ENCODE data around the gene LRRC26. TPM values are rescaled to one million over a fixed set of nuclear protein-coding genes. Genes with fewer than 3 reads are reported as not detected.

LRRC26 gene
- total RNA-seq, 1 experiment from 2014 or later, result 0.52 TPM

DNA sequence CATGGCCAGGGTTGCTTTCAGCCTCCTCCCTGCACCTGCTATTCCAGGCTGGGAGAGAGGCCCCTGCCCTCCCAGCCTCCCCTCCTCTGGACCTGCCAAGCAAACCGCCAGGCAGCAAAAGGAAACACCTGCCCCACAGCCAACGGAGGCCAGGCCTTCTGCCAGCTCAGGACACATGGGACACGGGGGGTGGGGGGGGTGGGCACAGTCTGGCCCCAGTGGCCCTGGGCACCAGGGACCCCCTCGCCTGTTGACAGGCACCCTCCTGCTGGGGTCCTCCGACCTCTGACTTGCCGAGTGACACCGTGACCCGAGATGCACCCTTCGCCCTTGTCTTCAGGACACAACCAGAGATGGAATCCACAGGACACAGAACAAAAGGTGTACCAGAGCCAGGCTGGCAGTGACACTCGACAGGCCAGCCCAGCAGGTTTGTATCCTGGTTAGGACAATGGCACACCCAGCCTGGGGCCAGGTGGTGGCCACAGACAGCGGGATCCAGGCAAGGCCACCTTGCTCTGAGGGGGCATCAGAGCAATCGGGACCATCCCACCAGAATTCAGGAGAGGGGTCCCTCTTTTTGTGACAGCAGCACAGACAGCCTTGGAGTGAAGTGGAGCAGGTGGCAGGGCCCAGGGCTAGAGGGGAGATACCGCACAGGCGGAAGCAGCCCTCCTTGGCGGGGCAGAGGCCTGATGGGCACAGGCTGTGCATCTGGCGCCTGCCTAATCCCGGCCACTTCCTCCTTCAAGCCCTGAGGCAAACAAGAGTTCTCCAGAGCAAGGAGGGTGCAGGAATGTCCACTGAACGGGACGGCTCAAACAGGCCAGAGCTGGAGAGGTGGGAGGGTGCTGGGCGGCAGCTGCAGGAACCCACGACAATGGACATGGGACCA is 3.3 kb upstream of the LRRC26 start:
- no peak for DNase-seq
- Mint-ChIP-seq H3K36me3 (ENCODE audit: insufficient read depth, unreplicated experiment) (peaks cover 10% of the 10 kb centered on the region), H3K4me1 (ENCODE audit: low read depth, unreplicated experiment) (peaks cover 9% of the 10 kb centered on the region), H3K27ac (ENCODE audit: unreplicated experiment) (no peak overlapping the region), H3K4me3 (ENCODE audit: low read depth, unreplicated experiment) (no peak overlapping the region), H3K27me3 (ENCODE audit: unreplicated experiment) (peaks cover 11% of the 10 kb centered on the region), H3K9me3 (ENCODE audit: low read depth, unreplicated experiment) (no peaks in the 10 kb centered on the region)
- intact Hi-C loops (cut with micrococcal nuclease; ENCODE audit: unreplicated experiment), result no loop called here
- TF ChIP-seq, protein P1, sequence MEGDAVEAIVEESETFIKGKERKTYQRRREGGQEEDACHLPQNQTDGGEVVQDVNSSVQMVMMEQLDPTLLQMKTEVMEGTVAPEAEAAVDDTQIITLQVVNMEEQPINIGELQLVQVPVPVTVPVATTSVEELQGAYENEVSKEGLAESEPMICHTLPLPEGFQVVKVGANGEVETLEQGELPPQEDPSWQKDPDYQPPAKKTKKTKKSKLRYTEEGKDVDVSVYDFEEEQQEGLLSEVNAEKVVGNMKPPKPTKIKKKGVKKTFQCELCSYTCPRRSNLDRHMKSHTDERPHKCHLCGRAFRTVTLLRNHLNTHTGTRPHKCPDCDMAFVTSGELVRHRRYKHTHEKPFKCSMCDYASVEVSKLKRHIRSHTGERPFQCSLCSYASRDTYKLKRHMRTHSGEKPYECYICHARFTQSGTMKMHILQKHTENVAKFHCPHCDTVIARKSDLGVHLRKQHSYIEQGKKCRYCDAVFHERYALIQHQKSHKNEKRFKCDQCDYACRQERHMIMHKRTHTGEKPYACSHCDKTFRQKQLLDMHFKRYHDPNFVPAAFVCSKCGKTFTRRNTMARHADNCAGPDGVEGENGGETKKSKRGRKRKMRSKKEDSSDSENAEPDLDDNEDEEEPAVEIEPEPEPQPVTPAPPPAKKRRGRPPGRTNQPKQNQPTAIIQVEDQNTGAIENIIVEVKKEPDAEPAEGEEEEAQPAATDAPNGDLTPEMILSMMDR (IDR thresholded peaks at IDR 0.05; ENCODE audit: unreplicated experiment), result no peak
- CTCF ChIA-PET, result no interaction called here
- BruUV-seq (replicated peaks), result no TSS peak

DNA sequence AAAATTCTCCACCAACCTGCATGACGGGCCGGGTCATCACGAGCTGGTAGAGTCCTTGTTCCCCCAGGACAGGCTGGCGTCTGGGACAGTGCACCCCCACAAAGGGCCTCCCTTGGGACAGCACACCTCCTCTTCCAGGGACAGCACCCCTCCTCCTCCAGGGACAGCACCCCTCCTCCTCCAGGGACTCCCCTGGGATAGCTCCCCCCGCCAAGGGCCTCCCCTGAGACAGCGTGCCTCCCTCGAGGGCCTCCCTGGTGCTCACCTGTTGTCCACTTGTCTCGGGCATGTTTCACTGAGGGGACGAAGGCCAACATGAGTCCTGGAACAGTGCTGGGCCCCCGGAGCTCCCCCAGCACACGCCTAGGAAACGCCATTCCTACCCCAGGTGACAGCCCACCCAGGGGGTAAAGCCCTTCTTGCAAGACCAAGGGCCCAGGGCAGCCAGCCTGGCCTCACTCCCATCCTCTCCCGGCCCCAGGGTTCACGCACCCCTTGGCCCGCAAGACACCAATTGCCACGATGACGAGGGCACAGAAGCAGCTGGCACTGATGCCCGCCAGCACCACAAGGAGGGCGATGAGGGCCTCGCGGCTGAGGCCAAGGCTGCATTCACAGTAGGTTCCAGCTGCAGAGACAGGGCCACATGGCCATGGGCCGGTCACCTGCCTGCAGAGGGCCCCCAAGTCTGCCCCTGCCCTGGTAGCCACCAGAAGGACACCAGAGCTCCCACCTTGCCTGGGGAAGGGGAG is 1.5 kb upstream of the LRRC26 start:
- no peak overlapping the region for H3K27ac Mint-ChIP-seq (ENCODE audit: unreplicated experiment)
- DNase-seq, result no peak
- H3K4me3 Mint-ChIP-seq (ENCODE audit: low read depth, unreplicated experiment), result no peak overlapping the region
- intact Hi-C loops (cut with micrococcal nuclease; ENCODE audit: unreplicated experiment), result no loop called here
- TF ChIP-seq, protein P1 (IDR thresholded peaks at IDR 0.05; ENCODE audit: unreplicated experiment), result no peak
- CTCF ChIA-PET, result no interaction called here
- peaks cover 16% of the 10 kb centered on the region for H3K36me3 Mint-ChIP-seq (ENCODE audit: insufficient read depth, unreplicated experiment)
- H3K4me1 Mint-ChIP-seq (ENCODE audit: low read depth, unreplicated experiment), result peaks cover 4% of the 10 kb centered on the region
- H3K9me3 Mint-ChIP-seq (ENCODE audit: low read depth, unreplicated experiment), result no peaks in the 10 kb centered on the region
- H3K27me3 Mint-ChIP-seq (ENCODE audit: unreplicated experiment), result peaks cover 20% of the 10 kb centered on the region
- no TSS peak for BruUV-seq (replicated peaks)

DNA sequence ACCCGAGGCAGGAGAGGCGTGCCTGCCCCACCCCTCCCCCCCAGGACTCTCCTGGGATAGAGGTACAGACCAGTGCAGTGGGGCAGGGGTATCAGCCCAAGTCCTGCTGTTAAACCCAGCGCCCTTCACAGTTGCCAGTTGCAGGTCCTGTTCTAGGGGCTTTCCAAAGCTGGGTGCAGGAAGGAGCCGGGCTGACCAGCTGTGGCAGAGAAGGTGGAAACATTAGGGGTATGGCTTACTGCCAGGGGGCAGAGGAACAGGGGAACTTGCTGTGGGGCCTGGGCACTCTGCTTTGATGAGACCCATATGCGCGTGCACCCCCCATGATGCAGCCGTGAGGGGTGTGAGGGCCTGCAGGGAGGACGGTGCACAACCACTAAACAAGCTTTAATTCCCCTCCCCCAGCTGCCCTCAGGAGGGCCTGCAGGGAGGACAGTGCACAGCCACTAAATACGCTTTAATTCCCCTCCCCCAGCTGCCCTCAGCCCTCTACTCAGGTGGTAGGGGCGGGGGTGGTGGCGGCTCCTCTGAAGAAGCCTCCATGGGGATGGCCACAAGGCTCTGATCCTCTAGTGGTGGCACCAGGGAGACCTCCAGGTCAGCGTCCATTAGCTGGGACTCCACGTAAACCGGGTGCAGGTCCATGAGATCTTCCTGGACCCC is 766 bp upstream of the LRRC26 start:
- TF ChIP-seq, protein P1 (IDR thresholded peaks at IDR 0.05; ENCODE audit: unreplicated experiment), result no peak
- intact Hi-C loops (cut with micrococcal nuclease; ENCODE audit: unreplicated experiment), result no loop called here
- no peak for DNase-seq
- peaks cover 27% of the 10 kb centered on the region for H3K27me3 Mint-ChIP-seq (ENCODE audit: unreplicated experiment)
- no peak overlapping the region for H3K27ac Mint-ChIP-seq (ENCODE audit: unreplicated experiment)
- no peak overlapping the region for H3K4me3 Mint-ChIP-seq (ENCODE audit: low read depth, unreplicated experiment)
- no peaks in the 10 kb centered on the region for H3K9me3 Mint-ChIP-seq (ENCODE audit: low read depth, unreplicated experiment)
- peaks cover 16% of the 10 kb centered on the region for H3K36me3 Mint-ChIP-seq (ENCODE audit: insufficient read depth, unreplicated experiment)
- no TSS peak for BruUV-seq (replicated peaks)
- CTCF ChIA-PET, result interaction anchor here (0.7 kb wide), 2 partner anchors 21 to 29 kb away, joined by 3 read pairs; no protein-coding TSS in a partner anchor
- H3K4me1 Mint-ChIP-seq (ENCODE audit: low read depth, unreplicated experiment), result no peaks in the 10 kb centered on the region
